Suppressor macrophage treated with lipopolysaccharide for 1 hour (primary cell): ENCODE results near the gene SBSN.
A peak's percentile ranks its signal among the peaks of the same experiment; 100 is the strongest.
"Not testable (repeated sequence)": the region's sequence is repeated elsewhere in the genome, so short reads cannot be mapped to it uniquely, and the experiment has no call there.

ENCODE experiments used
- DNase-seq, 3 donors: peaks; one replicate each; pipeline ENCODE4 v3.0.0-alpha.2; 2020 to 2022

Gene SBSN

GRCh38 chr19:35500611-35501010 is 27.5 kb downstream of the SBSN start:
- DNase-seq, result no peak

GRCh38 chr19:35498984-35499527 is 29.1 kb downstream of the SBSN start:
- DNase-seq, result no peak

GRCh38 chr19:35498220-35498619 is 29.9 kb downstream of the SBSN start:
- no peak for DNase-seq

- no peak for DNase-seq
Measured at GRCh38 chr19:35497406-35497805, 30.7 kb downstream of the SBSN start.

- peak; percentile 87 to 95 (median 94) for DNase-seq
Measured at GRCh38 chr19:35495107-35496064, 32.7 kb downstream of the SBSN start.

- no peak for DNase-seq
Measured at GRCh38 chr19:35493971-35494370, 34.1 kb downstream of the SBSN start.

GRCh38 chr19:35491836-35492360 is 36.2 kb downstream of the SBSN start:
- DNase-seq, result no peak

GRCh38 chr19:35490364-35490763 is 37.7 kb downstream of the SBSN start, which contains the start of gene KRTDAP:
Gene KRTDAP (minus strand): TSS chr19:35490464. CDS start chr19:35490442, 22 bp downstream.
- DNase-seq, result no peak

- DNase-seq, result no peak
Measured at GRCh38 chr19:35488677-35489076, 39.4 kb downstream of the SBSN start.

GRCh38 chr19:35487656-35488182 is 40.4 kb downstream of the SBSN start:
- DNase-seq, result no peak

- no peak for DNase-seq
Measured at GRCh38 chr19:35486268-35486708, 41.8 kb downstream of the SBSN start.

- DNase-seq, result no peak
Measured at GRCh38 chr19:35484252-35485036, 43.7 kb downstream of the SBSN start.

- no peak for DNase-seq
Measured at GRCh38 chr19:35483089-35483488, 45.0 kb downstream of the SBSN start.

- peak in 1 of 3 donors; percentile 17 for DNase-seq
Measured at GRCh38 chr19:35478794-35479677, 49.1 kb downstream of the SBSN start.

GRCh38 chr19:35476149-35476548 is 52.0 kb downstream of the SBSN start:
- DNase-seq, result peak in 1 of 3 donors; percentile 29

GRCh38 chr19:35474594-35474993 is 53.5 kb downstream of the SBSN start:
- not testable (repeated sequence) for DNase-seq

- DNase-seq, result no peak
Measured at GRCh38 chr19:35474104-35474503, 54.0 kb downstream of the SBSN start.
